T-helper 22 cell (primary cell): ENCODE data around the gene DIO3.
"Not testable (repeated sequence)": the region's sequence is repeated elsewhere in the genome, so short reads cannot be mapped to it uniquely, and the experiment has no call there.

ENCODE experiments used
- DNase-seq: peaks from one replicate; pipeline ENCODE4 v3.0.0-alpha.2; 2020; ENCODE audit warnings: low read depth

DIO3 gene

DNA sequence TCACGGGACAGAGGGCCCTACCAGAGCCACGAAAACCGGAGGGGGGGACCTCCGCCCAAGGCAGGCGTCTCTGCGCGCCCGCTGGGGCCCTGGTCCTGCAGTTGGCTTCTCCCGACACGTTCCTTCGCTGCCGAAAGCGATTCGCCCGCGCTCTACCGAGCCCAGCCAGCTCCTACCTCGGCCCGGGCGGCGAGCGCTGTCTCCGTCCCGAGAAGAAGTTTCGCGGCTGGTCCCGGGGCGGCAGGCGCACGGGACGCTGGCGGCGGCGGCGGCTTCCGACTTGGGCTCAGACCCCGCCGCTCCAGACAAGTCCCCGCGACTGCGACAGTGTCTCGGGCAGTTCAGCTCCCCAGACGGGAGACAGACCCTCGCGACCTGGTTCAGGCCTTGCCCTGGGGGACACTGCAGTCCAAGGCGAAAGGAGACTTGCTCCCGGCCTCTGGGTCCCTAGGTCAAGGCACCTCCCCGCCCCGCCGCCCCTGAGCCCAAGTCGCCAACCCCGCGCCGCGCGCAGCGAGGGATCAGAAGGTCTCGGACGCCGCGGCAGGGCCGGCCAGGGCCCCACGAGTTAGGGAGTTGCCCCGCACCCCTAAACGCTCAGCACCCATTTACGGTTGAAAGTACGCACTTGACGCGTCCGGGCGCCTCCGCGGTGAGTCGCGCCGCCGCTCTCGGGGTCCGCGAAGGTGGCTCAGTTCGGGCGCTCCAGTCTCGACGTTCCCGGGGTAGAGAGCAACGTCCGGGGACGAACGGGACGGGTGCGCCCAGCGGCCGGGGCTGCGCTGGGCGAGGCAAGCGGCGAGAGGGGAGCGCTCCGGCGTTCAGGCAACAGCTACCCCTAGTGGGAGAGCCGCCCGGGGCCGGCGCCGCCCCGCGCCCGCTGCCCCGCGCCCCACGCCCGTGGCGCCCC lies 1.4 kb upstream of the DIO3 start:
- DNase-seq: no peak

DNA sequence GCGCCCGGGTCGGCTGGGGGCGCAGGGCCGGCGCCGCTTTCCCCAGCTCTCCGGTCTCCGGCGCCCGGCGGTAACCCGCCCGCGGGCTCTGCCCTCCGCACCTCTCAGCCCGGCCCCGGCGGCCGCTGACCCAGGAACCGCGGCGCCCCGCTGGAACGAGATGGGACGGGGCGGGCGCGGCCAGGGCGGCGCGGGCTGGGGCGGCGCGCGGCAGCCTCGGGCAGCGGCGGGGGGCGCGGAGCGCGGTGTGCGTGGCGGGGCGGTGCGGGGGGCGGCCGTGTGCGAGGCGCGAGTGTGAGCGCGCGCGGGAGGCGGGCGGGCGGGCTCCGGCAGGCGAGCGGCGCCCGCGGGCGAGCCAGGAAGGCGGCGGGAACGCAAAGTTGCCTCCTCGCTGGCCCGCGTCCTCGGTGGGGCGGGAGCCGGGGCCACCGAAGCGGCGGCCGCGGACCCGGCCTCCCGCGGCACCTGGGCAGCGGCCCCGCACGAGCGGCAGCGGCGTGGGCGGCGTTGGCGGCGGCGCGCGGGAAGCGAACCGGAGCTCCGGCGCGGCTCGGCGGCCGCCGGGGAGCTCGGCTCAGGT lies 671 bp upstream of the DIO3 start:
- DNase-seq: no peak

DNA sequence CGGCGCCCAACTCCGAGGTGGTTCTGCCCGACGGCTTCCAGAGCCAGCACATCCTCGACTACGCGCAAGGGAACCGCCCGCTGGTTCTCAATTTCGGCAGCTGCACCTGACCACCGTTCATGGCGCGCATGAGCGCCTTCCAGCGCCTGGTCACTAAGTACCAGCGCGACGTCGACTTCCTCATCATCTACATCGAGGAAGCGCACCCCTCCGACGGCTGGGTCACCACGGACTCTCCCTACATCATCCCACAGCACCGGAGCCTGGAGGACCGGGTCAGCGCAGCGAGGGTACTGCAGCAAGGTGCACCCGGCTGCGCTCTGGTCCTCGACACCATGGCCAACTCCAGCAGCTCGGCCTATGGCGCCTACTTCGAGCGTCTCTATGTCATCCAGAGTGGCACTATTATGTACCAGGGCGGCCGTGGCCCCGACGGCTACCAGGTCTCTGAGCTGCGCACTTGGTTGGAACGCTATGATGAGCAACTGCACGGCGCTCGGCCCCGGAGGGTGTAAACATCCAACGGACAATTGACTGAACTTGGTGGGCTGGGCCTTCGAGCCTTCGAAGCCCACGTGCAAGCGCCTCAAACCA lies 699 bp downstream of the DIO3 start:
- DNase-seq: no peak

DNA sequence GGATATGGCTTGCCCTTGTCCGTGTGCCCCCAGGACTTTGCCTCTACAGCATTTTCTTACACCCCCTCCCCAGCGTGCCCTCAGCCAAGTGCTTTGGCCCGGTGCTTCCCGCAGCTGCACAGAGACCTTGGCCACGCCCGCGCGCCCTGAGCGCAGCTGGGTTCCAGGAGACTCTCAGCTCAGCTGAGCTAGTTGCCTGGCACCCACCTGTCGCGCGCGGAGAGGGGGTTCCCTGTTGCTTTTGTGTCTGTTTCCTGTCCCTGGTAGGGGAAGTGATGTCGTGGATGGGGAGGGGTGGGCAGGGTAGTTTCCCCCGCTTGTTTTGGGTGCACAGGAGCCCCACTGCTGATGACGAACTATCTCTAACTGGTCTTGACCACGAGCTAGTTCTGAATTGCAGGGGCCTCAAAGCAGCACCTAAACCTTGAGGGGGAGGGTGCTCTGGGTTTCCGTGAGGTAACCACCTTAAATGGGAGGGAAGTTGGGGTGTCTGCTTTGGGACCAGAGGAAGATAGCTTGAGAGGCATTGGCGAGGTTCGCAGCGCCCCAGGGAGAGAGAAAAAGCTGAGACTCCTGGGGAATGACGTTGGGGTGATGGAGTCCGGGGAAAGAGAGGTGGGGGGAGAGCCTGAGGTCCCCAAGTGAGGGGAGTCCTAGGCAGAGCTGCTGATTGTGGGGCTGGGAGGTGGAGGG lies 1.5 kb downstream of the DIO3 start:
- DNase-seq: no peak

DNA sequence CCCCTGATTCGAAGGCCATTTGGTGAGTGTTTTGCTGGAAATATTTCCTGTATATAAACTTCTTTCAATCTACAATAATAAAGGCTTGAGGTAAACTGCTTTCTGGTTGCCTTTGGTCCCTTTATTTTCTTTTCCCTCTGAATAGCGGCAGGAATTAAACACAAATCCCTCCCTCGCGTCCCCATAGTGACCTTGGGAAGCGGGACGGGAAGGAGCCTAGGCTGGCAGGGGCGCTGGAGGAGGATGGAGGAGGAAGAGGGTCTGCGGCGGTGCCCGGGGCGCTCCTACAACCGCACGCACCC lies 2.0 kb downstream of the DIO3 start:
- no peak for DNase-seq

DNA sequence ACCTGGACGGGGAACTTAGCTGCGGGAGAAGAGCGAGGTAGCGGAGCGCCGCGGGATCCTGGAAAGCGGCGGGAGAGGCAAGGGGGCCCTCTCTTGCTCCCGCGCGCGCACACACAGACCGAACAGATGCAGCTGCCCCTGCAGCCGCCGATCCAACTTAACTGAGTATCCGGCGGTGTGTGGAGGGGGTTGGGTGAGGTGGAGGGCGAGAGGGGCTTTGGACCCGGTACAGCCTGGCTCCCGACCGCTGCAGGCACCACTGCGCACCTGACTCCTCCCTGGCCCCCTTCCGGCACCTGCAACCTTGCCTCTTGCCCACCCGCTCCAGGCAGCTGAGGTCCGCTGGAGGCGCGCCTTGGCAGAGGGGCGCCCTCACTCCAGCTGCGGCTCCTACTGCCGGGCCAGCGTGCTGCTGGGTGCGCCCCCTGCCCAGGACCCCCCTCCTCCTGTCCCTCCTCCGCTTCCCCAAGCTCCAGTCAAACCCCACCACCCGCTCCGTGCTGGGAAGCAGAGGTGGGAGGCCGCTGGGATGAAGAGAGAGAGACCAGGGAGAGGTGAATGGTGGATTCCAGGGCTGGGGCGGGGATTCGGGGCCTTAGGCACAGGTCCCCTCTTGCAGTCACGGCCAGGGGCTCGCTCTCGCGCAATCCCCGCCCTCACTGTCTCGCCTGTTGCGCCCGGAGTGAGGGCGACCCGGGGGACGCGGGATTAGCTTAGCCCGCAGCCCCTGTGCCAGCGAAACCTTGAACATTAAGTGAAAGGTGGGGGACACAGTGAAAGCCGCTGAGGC lies 2.6 kb downstream of the DIO3 start:
- DNase-seq: no peak

DNA sequence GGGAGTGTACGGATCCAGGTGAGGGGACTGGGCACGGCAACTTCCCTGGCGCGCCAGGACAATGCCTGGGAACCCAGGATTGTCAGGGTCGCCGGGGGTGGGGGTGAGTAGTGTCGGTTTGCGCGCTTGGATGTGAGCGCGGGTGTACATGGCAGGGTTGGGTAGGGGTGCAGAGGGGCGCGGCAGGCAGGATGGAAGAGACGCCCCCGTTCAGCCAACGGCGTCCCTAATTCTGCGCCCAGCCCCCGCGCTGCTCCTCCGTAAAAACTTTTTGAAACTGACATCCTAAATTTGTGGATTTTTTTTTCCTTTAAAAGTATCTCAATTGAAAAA lies 3.1 kb downstream of the DIO3 start:
- no peak for DNase-seq

DNA sequence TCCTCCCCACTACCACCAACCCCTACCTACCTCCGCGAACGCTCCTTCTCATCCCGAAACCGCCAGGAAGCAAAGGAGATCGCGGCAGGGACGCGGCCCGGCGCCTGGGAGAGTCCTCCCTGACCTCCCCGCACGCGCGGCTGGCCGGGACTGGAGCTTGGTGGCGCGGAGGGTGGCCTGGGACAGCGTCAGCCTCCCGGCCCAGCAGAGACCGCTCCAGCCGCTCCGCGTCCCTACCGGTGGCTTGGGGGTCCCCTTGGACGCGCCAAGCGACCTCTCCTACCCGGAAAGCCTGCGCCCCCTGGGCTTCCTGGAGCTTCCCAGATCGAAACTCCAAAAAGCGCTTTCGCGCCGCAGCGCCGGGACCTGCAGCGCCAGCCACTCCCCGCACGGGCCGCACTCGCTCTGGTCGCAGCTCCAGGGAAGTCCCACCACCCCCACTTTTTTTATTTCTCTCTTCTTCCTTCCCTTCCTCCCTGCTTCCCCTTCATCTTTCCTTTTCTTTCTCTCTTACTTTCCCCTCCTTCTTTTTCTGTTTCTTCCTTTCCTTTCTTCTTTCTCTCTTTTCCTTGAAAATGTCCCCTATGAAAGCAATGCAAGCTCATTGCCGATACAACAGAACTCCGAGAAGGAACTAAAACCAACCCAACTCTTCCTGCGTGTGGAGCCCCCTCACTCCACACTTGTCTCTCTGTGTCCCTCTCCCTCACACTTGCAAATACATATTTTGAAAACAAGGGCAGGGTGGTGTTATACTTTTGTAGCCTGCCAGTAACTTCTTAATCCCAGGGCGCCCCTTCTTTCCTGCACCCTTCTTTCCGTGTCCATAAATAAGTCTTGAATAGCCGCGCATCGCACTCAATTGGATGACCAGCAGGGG lies 3.8 kb downstream of the DIO3 start:
- DNase-seq: no peak

DNA sequence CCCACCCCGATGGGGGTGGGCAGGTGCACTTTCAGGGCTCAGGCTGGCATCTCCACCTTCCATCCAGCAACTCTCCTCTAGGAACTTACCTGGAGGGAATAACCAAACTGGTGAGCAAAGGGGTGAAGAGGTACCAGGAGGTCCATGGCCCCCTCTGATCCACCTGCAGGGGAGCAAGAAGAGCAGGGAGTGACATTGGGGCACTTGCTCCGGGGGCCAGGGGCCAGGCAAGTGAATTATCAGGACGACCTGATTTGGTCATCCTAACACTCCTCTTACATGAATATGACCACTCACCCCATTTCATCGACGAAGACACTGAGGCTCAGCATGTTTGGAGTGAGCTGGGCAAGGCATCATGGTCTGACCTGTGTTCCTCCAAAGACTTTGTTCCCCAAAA lies 6.0 kb downstream of the DIO3 start:
- no peak for DNase-seq

DNA sequence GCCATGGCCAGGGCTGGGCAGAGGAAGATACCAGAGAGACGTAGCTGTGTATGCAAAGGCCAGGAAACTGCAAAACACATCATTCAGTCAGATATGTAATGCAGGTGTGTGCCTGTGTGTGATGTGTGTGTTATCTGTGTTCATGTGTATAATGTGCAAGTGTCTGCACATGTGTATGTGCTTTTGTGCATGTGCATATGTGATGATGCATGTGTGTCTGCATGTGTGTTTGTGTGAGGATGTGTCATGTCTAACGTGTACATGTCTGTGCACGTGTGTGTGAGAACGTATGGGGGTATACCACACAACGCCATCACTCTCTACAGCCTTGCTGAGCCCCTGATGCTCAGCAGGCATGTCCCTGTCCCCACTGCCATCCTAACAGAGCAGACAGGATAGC lies 9.7 kb downstream of the DIO3 start:
- no peak for DNase-seq

DNA sequence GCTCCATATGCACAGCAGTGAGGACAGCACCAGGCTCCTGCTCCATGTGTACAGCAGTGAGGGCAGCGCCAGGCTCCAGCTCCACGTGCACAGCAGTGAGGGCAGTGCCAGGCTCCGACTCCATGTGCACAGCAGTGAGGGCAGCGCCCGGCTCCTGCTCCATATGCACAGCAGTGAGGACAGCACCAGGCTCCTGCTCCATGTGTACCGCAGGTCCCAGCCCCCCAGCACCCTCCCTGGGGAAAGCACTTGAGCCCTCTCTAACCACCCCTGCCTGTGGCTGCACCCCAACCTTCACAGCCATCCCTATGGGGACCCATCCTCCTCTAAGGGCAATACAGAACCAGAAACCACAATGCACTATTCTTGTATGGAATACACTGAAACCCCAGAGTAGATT lies 11.2 kb downstream of the DIO3 start:
- DNase-seq: not testable (repeated sequence)

DNA sequence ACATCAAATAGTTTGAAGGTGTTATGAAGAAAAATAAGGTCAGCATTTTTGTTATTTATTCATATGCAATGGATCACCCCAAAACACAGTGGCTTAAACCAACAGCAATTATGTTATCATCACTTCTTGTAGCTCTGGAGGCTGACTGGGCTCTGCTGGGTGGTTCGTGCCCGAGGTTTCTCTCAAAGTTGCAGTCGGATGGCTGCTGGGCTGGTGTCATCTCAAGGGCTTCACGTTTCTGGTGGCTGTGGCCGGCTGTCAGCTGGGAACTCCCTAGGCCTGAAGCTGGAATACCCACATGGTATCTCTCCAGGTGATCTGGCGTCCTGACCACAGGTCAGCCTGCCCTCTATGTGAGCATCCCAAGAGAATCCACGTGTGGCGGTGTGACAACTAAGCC lies 12.0 kb downstream of the DIO3 start:
- DNase-seq: no peak

DNA sequence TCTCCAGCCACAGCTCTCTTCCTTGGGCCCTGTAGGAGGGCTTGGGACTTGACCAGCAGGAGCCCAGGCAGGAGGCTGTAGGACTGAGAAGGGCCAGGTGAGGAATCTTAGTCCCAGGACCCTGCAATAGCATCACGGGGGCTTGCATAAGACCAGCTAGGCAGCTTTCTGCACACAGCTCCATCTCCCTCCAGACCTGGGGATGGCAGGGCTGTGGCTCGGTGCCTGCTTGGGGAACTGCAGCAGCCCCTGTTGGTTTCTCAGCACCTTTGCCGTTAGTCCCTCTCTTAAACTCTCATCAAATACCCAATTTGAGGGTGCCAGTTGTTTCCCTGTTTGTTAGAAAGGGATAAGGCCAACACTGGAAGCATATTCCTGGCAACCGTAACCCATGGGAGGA lies 14.3 kb downstream of the DIO3 start:
- no peak for DNase-seq

DNA sequence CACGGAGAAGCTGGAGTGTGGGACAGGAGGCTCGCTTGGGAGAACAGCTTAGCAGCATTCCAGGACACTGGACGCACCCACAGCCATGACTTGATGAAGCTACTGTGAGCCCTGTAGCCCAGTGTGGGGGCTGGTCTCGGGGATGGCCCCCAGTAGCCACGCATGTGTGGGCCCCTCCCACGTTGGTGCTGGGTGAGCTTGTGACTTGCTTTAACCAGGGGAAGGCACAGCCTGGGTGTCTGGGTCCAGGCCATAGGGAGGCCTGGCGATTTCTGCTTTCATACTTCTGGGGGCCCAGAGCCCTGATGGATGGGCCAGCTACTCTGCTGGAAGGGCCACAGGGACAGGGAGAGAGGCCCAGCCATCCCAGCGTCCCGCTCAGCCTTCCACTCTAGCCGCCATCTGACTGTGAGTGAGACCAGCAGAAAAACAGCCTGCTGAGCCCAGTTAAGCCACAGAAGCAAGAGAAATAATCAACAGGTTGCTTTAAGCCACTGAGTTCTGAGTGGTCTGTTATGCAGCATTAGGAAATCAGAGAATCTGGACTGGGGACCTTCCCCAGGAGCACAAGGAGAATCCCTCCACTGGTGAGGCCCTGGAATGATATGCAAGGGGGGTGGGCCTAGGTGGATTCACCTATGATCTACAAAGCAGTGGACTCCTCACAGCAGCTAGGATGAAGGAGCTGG lies 16.1 kb downstream of the DIO3 start:
- DNase-seq: no peak

DNA sequence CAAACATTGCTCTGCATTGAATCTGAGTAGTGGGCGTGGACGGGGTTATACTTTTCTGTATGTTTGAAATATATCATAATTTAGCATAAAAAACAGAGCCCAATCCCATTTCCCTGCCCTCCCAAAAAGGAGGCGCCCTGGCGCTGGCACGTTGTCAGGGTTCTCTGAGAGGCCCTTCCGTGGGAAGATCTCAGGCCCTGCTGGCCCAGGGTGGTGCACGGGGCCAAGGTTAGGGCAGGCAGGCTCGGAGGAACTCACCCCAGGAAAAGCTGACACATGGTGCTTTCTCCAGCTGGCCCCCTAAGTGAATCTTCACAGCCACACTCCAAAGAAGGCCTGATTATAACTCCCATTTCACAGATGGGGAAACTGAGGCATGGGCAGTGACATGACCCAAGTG lies 17.2 kb downstream of the DIO3 start:
- DNase-seq: no peak

DNA sequence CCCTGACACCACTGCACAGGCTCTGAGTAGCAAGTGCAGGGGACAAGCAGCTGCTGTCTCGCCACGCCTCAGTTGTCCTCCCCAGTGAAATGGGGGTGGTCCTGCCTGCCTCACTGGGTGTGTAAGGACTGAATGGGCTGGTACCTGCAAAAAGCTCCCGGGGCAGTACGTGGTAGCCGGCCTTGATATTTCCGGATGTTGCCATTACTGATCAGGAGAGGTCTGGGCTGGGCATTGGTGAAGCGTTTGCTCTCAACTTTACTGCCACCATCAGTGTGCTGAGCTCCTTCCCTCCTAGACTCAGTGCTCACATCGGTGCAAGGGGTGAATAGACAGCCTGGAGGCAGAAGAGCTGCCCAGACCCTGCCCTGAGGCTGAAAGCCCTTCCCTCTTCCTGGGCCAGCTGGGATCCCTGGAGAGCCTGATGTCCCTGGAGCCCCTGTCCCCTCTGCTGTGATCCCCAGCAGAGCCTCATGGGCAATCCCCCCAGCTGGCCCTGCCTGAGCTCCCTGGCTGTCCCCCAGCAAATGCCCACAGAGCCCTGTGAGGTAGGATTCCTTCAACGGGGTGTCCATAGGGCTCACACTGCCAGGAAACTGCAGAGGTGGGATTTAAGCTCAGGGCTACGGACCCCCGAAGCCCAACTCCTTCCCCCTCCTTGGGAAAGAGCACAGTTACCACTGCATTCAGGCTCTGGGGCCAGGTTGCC lies 18.2 kb downstream of the DIO3 start:
- no peak for DNase-seq

DNA sequence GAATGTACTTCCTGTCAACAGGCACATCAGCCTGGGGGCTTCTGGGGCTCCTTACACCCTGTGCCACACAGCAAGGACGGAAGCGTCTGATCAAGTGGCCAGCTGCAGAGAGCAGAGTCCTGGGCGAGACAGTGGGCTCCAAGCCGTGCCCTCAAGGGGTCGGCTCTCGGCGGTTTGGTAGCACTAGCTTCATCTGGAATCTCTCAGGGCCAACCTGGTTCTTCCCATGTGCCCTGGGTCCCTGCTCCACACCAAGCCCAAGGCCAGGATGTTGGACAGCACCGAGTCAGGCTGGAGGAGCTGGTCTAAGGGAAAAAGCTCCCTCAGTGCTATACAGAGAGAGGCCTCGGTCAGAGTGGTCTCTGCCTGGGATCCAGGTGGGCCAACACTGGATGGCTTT lies 20.5 kb downstream of the DIO3 start:
- DNase-seq: no peak

DNA sequence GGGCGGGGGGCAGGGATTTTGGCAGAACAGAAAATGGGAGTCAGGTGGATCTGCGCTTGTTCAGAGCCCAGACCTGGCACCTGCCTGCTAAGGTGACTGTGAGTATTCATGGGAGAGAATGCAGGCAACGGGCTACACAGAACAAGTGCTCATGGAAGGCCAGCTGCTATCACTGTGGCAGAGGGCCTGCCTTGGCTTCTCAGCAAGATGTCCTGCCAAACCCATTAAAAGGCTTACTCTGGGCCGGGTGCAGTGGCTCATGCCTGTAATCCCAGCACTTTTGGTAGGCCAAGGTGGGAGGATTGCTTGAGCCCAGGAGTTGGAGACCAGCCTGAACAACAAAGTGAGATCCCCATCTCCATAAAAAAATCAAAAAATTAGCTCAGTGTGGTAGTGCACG lies 21.0 kb downstream of the DIO3 start:
- DNase-seq: no peak

DNA sequence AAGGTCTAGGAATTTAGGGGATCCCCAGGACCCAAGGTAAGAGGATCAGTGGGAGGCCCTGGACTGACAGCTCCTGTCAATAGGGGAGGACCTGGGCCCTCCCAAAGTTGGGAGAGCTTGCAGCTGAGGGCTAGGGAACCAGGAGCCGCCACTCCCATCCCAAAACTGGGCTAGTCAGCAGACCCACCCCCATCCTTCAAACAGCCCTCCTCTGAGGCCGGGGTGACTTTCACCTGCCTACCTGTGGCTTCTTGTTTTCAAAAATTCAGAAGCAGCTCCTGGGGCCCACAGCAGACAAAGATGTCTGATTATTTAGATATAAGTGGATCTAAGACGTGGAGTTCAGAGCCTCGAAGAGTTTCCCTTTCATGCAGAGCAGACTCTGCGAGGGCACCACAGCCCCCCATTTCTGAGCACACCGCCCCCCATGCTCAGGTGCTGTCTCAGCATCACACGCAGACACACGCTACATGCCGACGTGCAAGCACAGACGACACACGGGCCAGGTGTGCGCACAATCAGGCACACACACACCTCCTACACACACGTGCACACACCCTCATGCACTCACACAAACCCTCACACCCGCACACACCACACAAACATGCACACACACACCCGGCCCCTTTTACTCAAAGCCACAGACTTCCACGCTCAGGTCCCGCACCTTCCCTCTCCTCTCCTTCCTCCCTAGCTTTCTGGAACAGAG lies 21.9 kb downstream of the DIO3 start:
- DNase-seq: no peak

DNA sequence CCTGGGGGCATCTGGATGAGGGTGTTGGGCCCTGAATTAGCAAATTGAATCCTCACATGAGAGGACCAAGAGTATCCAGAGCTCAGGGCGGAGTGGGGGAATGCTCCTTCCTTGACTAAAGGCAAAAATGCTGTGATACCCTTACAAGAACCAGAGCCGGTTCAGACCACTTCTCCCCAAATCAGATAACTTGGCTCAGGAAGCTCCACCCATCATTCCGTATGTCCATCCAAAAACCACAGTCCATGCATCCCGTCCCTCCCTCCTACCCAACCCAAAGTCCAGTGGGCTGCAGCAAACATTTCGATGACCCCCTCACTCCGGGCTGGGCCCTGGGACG lies 22.4 kb downstream of the DIO3 start:
- DNase-seq: no peak
